ENCODE results near the gene RAE1. TPM values are rescaled to one million over a fixed set of nuclear protein-coding genes. Genes with fewer than 3 reads are reported as not detected.

RAE1 gene
- total RNA-seq = 39.1 TPM
- 22.3 TPM for polyA plus RNA-seq
- long read RNA-seq, donor 1, transcript RAE1-203 (12 exons, 2,639 nt) = major isoform, 5 of 5 reads
- long read RNA-seq, donor 1, partial matches to known transcripts = 0 of 5 reads
- long read RNA-seq, donor 1, other reads (novel, unspliced or antisense) = 0 of 5 reads
- long read RNA-seq, donor 2, transcript RAE1-203 (12 exons, 2,639 nt) = major isoform, 46 of 79 reads
- long read RNA-seq, donor 2, partial matches to known transcripts = 26 of 79 reads
- long read RNA-seq, donor 2, other reads (novel, unspliced or antisense) = 0 of 79 reads
- long read RNA-seq, donor 3, transcript RAE1-203 (12 exons, 2,639 nt) = major isoform, 22 of 29 reads
- long read RNA-seq, donor 3, partial matches to known transcripts = 5 of 29 reads
- long read RNA-seq, donor 3, other reads (novel, unspliced or antisense) = 0 of 29 reads
- long read RNA-seq, donor 4, transcript RAE1-203 (12 exons, 2,639 nt) = major isoform, 7 of 7 reads
- long read RNA-seq, donor 4, partial matches to known transcripts = 0 of 7 reads
- long read RNA-seq, donor 4, other reads (novel, unspliced or antisense) = 0 of 7 reads
- long read RNA-seq, donor 5, transcript RAE1-203 (12 exons, 2,639 nt) = major isoform, 27 of 45 reads
- long read RNA-seq, donor 5, partial matches to known transcripts = 8 of 45 reads
- long read RNA-seq, donor 5, other reads (novel, unspliced or antisense) = 0 of 45 reads
- long read RNA-seq, donor 6, transcript RAE1-203 (12 exons, 2,639 nt) = major isoform, 9 of 17 reads
- long read RNA-seq, donor 6, partial matches to known transcripts = 5 of 17 reads
- long read RNA-seq, donor 6, other reads (novel, unspliced or antisense) = 0 of 17 reads
- long read RNA-seq, donor 7, transcript RAE1-203 (12 exons, 2,639 nt) = major isoform, 33 of 42 reads
- long read RNA-seq, donor 7, partial matches to known transcripts = 0 of 42 reads
- long read RNA-seq, donor 7, other reads (novel, unspliced or antisense) = 0 of 42 reads
- long read RNA-seq, donor 8, transcript RAE1-203 (12 exons, 2,639 nt) = major isoform, 11 of 13 reads
- long read RNA-seq, donor 8, partial matches to known transcripts = 0 of 13 reads
- long read RNA-seq, donor 8, other reads (novel, unspliced or antisense) = 0 of 13 reads
- long read RNA-seq, donor 9, transcript RAE1-203 (12 exons, 2,639 nt) = major isoform, 17 of 27 reads
- long read RNA-seq, donor 9, partial matches to known transcripts = 8 of 27 reads
- long read RNA-seq, donor 9, other reads (novel, unspliced or antisense) = 0 of 27 reads
- long read RNA-seq, donor 10, transcript RAE1-203 (12 exons, 2,639 nt) = major isoform, 14 of 21 reads
- long read RNA-seq, donor 10, partial matches to known transcripts = 7 of 21 reads
- long read RNA-seq, donor 10, other reads (novel, unspliced or antisense) = 0 of 21 reads

- under 1% methylated on average over 64 of the region's 64 CpGs for WGBS
- peaks cover 0 to 3% of the 10 kb centered on the region in 2 donors for H3K9me3 ChIP-seq (ENCODE audit: control insufficient read depth in 2 of 2, insufficient read depth in 1 of 2, low read length in 1 of 2)
- peak within 1 kb of the TSS; percentile 74 to 81 for H3K4me3 ChIP-seq (ENCODE audit: low read length in 2 of 2)
- DNase-seq (ENCODE audit: low read depth in 6 of 9, low spot score in 9 of 9) = peak; percentile 74 to 94 (median 85)
- peak within 1 kb of the TSS; percentile 75 to 89 for H3K27ac ChIP-seq (ENCODE audit: low read depth in 1 of 2, low read length in 1 of 2)
- peaks cover 23 to 29% of the 10 kb centered on the region in 2 donors for H3K36me3 ChIP-seq (ENCODE audit: control insufficient read depth in 2 of 2, insufficient read depth in 2 of 2, low read length in 1 of 2)
- peaks cover 8 to 9% of the 10 kb centered on the region in 2 donors for H3K27me3 ChIP-seq (ENCODE audit: control insufficient read depth in 2 of 2, insufficient read depth in 1 of 2, low read length in 1 of 2)
- peaks cover 9% of the 10 kb centered on the region in 2 donors for H3K4me1 ChIP-seq (ENCODE audit: control insufficient read depth in 2 of 2, insufficient read depth in 2 of 2, low read length in 2 of 2)
These were observed at the start of gene RAE1 for GRCh38 chr20:57351042-57351783. Gene RAE1, plus strand, starts transcription at chr20:57351255. Its CDS starts 2,784 bp downstream, at chr20:57354039.

GRCh38 chr20:57306747-57307146, 44.3 kb upstream of the RAE1 start:
- no peak for DNase-seq (ENCODE audit: low read depth in 6 of 9, low spot score in 9 of 9)
- no peaks in the 10 kb centered on the region for H3K9me3 ChIP-seq (ENCODE audit: control insufficient read depth in 2 of 2, insufficient read depth in 1 of 2, low read length in 1 of 2)
- H3K27me3 ChIP-seq (ENCODE audit: control insufficient read depth in 2 of 2, insufficient read depth in 1 of 2, low read length in 1 of 2) = peaks cover 0 to 4% of the 10 kb centered on the region in 2 donors
- H3K27ac ChIP-seq (ENCODE audit: low read depth in 1 of 2, low read length in 1 of 2) = no peak overlapping the region
- H3K4me3 ChIP-seq (ENCODE audit: low read length in 2 of 2) = no peak overlapping the region
- H3K4me1 ChIP-seq (ENCODE audit: control insufficient read depth in 2 of 2, insufficient read depth in 2 of 2, low read length in 2 of 2) = no peaks in the 10 kb centered on the region
- no peaks in the 10 kb centered on the region for H3K36me3 ChIP-seq (ENCODE audit: control insufficient read depth in 2 of 2, insufficient read depth in 2 of 2, low read length in 1 of 2)
- 92% methylated on average over 5 of the region's 5 CpGs for WGBS

- Histone ChIP-seq H3K4me1 (ENCODE audit: control insufficient read depth in 2 of 2, insufficient read depth in 2 of 2, low read length in 2 of 2) (peaks cover 0 to 2% of the 10 kb centered on the region in 2 donors), H3K27me3 (ENCODE audit: control insufficient read depth in 2 of 2, insufficient read depth in 1 of 2, low read length in 1 of 2) (peaks cover 0 to 4% of the 10 kb centered on the region in 2 donors), H3K27ac (ENCODE audit: low read depth in 1 of 2, low read length in 1 of 2) (no peak overlapping the region), H3K36me3 (ENCODE audit: control insufficient read depth in 2 of 2, insufficient read depth in 2 of 2, low read length in 1 of 2) (no peaks in the 10 kb centered on the region), H3K9me3 (ENCODE audit: control insufficient read depth in 2 of 2, insufficient read depth in 1 of 2, low read length in 1 of 2) (no peaks in the 10 kb centered on the region), H3K4me3 (ENCODE audit: low read length in 2 of 2) (no peak overlapping the region)
- DNase-seq (ENCODE audit: low read depth in 6 of 9, low spot score in 9 of 9) = no peak
- WGBS = 81% methylated on average over 13 of the region's 13 CpGs
These were observed 42.4 kb upstream of the RAE1 start for GRCh38 chr20:57308451-57309271.

GRCh38 chr20:57309544-57310115, 41.4 kb upstream of the RAE1 start:
- 89% methylated on average over 9 of the region's 9 CpGs for WGBS
- Histone ChIP-seq H3K27me3 (ENCODE audit: control insufficient read depth in 2 of 2, insufficient read depth in 1 of 2, low read length in 1 of 2) (peaks cover 0 to 4% of the 10 kb centered on the region in 2 donors), H3K27ac (ENCODE audit: low read depth in 1 of 2, low read length in 1 of 2) (no peak overlapping the region), H3K4me3 (ENCODE audit: low read length in 2 of 2) (no peak overlapping the region), H3K9me3 (ENCODE audit: control insufficient read depth in 2 of 2, insufficient read depth in 1 of 2, low read length in 1 of 2) (no peaks in the 10 kb centered on the region), H3K36me3 (ENCODE audit: control insufficient read depth in 2 of 2, insufficient read depth in 2 of 2, low read length in 1 of 2) (no peaks in the 10 kb centered on the region), H3K4me1 (ENCODE audit: control insufficient read depth in 2 of 2, insufficient read depth in 2 of 2, low read length in 2 of 2) (peaks cover 3 to 6% of the 10 kb centered on the region in 2 donors)
- DNase-seq (ENCODE audit: low read depth in 6 of 9, low spot score in 9 of 9) = no peak

GRCh38 chr20:57310821-57311514, 40.1 kb upstream of the RAE1 start:
- WGBS = 95% methylated on average over 11 of the region's 11 CpGs
- no peak overlapping the region for H3K27ac ChIP-seq (ENCODE audit: low read depth in 1 of 2, low read length in 1 of 2)
- H3K4me1 ChIP-seq (ENCODE audit: control insufficient read depth in 2 of 2, insufficient read depth in 2 of 2, low read length in 2 of 2) = peaks cover 3 to 14% of the 10 kb centered on the region in 2 donors
- no peaks in the 10 kb centered on the region for H3K36me3 ChIP-seq (ENCODE audit: control insufficient read depth in 2 of 2, insufficient read depth in 2 of 2, low read length in 1 of 2)
- H3K4me3 ChIP-seq (ENCODE audit: low read length in 2 of 2) = no peak overlapping the region
- no peak for DNase-seq (ENCODE audit: low read depth in 6 of 9, low spot score in 9 of 9)
- peaks cover 0 to 4% of the 10 kb centered on the region in 2 donors for H3K27me3 ChIP-seq (ENCODE audit: control insufficient read depth in 2 of 2, insufficient read depth in 1 of 2, low read length in 1 of 2)
- H3K9me3 ChIP-seq (ENCODE audit: control insufficient read depth in 2 of 2, insufficient read depth in 1 of 2, low read length in 1 of 2) = no peaks in the 10 kb centered on the region

- no peak overlapping the region for H3K27ac ChIP-seq (ENCODE audit: low read depth in 1 of 2, low read length in 1 of 2)
- peaks cover 3 to 16% of the 10 kb centered on the region in 2 donors for H3K4me1 ChIP-seq (ENCODE audit: control insufficient read depth in 2 of 2, insufficient read depth in 2 of 2, low read length in 2 of 2)
- no peak overlapping the region for H3K4me3 ChIP-seq (ENCODE audit: low read length in 2 of 2)
- H3K9me3 ChIP-seq (ENCODE audit: control insufficient read depth in 2 of 2, insufficient read depth in 1 of 2, low read length in 1 of 2) = no peaks in the 10 kb centered on the region
- no peak for DNase-seq (ENCODE audit: low read depth in 6 of 9, low spot score in 9 of 9)
- H3K27me3 ChIP-seq (ENCODE audit: control insufficient read depth in 2 of 2, insufficient read depth in 1 of 2, low read length in 1 of 2) = peaks cover 0 to 4% of the 10 kb centered on the region in 2 donors
- WGBS = 93% methylated on average over 6 of the region's 6 CpGs
- H3K36me3 ChIP-seq (ENCODE audit: control insufficient read depth in 2 of 2, insufficient read depth in 2 of 2, low read length in 1 of 2) = no peaks in the 10 kb centered on the region
These were observed 38.9 kb upstream of the RAE1 start for GRCh38 chr20:57312138-57312537.

- no peak overlapping the region for H3K27ac ChIP-seq (ENCODE audit: low read depth in 1 of 2, low read length in 1 of 2)
- no peak overlapping the region for H3K4me3 ChIP-seq (ENCODE audit: low read length in 2 of 2)
- peaks cover 3 to 23% of the 10 kb centered on the region in 2 donors for H3K4me1 ChIP-seq (ENCODE audit: control insufficient read depth in 2 of 2, insufficient read depth in 2 of 2, low read length in 2 of 2)
- no peak for DNase-seq (ENCODE audit: low read depth in 6 of 9, low spot score in 9 of 9)
- WGBS = 71% methylated on average over 5 of the region's 5 CpGs
- no peaks in the 10 kb centered on the region for H3K36me3 ChIP-seq (ENCODE audit: control insufficient read depth in 2 of 2, insufficient read depth in 2 of 2, low read length in 1 of 2)
- H3K27me3 ChIP-seq (ENCODE audit: control insufficient read depth in 2 of 2, insufficient read depth in 1 of 2, low read length in 1 of 2) = peaks cover 0 to 4% of the 10 kb centered on the region in 2 donors
- no peaks in the 10 kb centered on the region for H3K9me3 ChIP-seq (ENCODE audit: control insufficient read depth in 2 of 2, insufficient read depth in 1 of 2, low read length in 1 of 2)
These were observed 37.8 kb upstream of the RAE1 start for GRCh38 chr20:57313230-57313629.
